GM20000 (cell line): ENCODE measurements around the gene SYNE3.

Source experiments
- DNase-seq: peaks from one replicate; pipeline ENCODE4 v3.0.0; 2012; ENCODE audit warnings: low spot score
- TF ChIP-seq, protein P1 (sequence below): IDR thresholded peaks from 2 replicates; pipeline ENCODE4 v1.5.1; 2012; ENCODE audit warnings: mild to moderate bottlenecking, control low read depth; ENCODE audit errors: extremely low read depth, missing control alignments

Gene SYNE3

DNA sequence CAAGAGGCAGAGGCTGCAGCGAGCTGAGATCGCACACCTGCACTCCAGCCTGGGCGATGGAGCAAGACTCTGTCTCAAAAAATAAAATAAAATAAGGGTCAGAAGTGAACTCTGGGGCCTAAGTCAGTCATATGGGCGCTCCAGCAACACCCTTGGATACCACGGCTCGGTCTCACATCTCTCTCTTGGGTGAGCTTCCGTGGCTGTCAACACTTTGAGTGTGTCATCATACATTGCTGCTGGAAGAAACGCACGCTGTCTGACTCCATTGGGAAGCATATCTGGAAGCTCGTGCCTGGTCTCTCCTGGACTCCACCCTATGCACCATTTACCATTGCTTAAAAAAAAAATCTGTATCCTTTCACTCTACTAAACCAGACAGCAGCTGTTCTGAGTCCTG lies 38.6 kb upstream of the SYNE3 start:
- DNase-seq: no peak
- TF ChIP-seq, protein P1, sequence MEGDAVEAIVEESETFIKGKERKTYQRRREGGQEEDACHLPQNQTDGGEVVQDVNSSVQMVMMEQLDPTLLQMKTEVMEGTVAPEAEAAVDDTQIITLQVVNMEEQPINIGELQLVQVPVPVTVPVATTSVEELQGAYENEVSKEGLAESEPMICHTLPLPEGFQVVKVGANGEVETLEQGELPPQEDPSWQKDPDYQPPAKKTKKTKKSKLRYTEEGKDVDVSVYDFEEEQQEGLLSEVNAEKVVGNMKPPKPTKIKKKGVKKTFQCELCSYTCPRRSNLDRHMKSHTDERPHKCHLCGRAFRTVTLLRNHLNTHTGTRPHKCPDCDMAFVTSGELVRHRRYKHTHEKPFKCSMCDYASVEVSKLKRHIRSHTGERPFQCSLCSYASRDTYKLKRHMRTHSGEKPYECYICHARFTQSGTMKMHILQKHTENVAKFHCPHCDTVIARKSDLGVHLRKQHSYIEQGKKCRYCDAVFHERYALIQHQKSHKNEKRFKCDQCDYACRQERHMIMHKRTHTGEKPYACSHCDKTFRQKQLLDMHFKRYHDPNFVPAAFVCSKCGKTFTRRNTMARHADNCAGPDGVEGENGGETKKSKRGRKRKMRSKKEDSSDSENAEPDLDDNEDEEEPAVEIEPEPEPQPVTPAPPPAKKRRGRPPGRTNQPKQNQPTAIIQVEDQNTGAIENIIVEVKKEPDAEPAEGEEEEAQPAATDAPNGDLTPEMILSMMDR: no peak

DNA sequence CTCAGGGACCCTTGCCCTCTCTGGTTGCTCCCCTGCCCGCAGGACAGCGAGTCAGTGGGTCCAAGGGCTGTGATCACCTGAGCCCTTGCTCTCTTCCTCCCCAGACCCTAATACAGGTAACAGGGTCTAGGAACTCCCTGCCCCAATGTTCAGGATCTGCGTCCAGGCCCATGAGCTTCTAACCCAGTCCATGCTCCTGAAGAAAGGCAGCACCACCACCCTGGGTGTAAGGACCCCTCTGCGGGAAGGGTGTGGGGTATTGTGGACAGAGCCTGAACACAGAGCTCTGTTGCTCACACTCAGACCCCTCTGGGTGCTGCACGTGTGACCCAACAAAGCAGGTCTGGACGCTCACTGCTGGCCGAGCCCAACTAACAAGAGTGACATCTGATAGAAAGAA lies 36.7 kb upstream of the SYNE3 start:
- no peak for DNase-seq
- TF ChIP-seq, protein P1: no peak

DNA sequence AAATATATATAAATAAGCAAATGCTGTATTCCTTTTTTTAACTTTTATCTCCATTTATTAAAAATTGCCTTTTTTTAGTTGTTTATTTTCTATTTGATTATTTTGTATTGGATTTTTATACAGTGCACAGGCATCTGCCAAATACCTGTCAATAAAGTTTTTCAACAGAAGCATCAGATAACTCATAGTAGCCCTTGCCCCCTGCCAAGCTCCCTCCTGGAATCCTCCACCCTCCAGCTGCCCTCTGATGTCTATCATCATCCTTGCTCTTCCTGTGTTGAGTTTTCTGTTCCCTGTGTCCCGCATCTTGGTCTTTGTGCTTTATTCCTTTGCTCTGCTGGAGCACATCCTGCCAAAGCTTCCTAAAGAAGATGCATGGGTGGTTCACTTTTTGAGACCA lies 35.0 kb upstream of the SYNE3 start:
- no peak for DNase-seq
- TF ChIP-seq, protein P1: no peak

DNA sequence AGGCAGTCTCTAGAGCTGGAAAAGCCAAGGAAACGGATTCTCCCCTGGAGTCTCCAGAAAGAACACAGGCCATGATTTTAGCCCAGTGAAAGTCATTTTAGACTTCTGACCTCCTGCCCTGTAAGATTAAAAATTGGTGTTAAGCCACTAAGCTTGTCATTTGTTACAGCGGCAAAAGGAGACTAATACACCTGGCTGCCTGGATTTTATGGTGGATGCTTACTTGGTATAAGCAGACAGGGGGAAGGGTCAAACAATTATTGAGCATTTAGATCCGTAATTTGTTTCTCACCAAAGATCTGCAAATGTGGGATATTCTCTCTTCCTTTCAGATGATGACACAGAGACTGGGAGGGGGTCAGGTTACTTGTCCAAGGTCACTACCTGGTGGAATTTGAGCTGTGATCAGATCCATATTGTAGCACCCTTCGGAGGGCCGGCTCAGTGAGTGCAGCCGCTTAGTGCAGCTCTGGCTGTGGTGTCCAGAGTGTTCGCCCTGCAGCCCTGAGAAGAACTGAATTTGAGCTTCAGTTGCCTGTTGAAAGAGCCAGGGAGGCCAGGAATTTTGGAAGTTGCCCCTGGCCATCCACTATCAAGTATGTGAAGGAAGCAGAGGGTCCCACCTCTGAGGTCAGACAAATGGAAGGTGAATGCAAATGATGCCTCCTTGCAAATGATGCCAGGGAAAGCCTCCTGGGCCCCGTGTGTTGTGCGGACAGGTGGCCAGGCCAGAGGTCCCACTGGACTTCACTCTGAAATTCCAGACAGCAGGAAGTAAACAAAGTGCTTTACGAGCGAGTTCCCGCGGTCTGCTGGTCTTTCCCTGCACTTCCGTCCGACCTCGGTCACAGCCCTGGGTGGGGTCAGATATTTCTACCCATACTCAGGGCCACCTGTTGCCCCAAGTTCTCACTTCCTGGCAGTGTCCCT lies 33.5 kb upstream of the SYNE3 start:
- DNase-seq: no peak
- TF ChIP-seq, protein P1: no peak

DNA sequence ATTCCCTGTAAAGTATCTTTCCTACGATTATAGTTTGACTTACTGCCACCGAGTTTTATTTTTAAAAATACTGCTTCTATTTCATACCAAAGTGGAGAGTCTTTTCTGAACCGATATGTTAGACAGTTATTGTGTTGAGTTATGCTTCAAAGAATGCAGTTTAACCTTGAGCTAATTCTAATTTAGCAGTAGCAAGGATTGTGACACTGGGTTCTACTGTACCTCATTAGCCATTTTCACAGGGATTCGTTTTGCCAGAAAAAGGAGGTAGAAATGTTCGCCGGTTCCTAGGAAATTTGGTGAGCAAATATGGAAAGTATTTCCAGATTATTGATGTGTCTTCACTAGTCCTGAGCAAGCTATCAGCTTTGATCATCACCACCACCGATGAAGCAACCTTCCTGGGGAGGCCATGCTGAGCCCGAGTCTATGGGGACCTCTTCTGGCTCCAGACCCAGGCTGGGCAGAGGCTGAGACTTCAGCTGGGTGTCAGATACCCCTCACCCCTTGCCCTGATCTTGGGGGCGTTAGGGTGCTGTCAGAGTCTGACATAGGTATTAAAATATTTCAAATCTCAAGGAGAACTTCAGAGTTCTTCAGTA lies 32.0 kb upstream of the SYNE3 start:
- TF ChIP-seq, protein P1: no peak
- no peak for DNase-seq

DNA sequence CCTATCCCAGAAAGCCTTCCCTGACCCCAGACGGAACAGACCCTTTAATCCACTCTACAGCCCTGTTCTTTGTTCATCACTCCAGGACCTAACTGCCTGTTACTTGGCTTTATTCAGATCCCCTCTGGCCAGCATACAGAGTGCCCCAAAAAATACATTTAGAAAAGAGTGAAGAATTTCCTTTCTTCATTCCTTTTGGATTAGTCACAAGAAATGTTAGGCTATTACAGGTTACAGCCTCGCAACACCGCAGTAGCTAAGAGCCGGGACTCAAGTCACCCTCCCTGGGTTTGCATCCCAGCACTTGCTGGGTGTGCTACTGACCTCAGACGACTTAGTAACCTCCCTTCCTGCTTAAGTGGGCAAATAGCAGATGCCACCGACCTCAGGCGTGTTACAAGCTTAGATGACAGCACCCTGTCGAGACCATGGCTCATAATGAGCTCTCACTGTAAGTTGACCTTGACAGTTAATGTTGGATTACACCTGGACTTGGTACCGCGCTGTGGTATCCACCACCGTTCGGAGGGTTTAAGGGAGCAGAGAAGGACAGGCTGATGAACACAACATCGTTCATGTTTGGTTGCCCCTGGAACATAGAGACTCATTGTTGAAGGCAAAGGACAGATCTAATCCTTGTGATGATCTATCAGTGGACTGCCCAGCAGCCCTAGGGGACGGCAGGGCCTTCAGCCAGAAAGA lies 31.3 kb upstream of the SYNE3 start:
- TF ChIP-seq, protein P1: no peak
- no peak for DNase-seq

DNA sequence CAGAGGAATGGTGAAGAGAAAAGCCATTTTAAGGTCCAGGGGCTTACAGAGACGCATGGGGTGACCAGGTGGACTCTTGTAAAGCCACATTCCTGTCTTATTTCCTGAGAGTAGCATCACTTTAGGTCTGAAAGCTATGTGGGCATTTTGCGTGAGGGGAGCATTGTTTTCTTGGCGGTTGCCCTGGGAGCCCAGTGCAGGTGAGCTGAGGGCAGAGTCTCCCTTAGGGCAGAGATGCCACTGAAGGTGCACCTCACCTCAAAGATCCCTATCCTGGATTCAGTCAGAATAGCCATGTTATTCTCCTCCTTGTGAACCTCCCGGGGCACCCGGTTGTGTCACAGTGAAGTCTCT lies 30.8 kb upstream of the SYNE3 start:
- TF ChIP-seq, protein P1: no peak
- DNase-seq: no peak
